Measurements from ENCODE around the gene RASGRF2.
A peak's percentile ranks its signal among the peaks of the same experiment; 100 is the strongest.

The RASGRF2 gene

DNA sequence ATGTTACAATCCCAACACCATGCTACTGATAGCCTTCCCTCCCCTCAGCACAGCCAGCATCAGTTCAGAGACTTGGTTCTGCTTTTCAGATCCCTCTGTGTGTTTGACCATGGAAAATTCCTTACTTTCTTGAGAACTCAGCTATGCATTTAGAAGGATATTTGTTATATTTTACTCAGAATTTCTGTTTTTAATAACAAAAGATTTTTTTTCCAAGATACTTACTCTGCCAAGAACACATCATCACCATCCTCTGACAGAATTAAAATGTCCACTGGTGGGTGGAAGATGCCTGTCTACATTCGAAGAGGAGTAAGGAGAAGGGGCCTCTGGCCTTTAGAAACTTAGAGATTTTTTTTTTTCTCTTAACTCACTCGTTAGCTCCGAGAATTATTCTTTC is 216.9 kb downstream of the RASGRF2 start:
- WGBS (ENCODE audit: extremely low coverage, insufficient coverage, insufficient read length), result no CpG with 5 or more reads among the region's 3 CpGs
- H4K8ac ChIP-seq (ENCODE audit: low read depth, low read length), result no peak overlapping the region

DNA sequence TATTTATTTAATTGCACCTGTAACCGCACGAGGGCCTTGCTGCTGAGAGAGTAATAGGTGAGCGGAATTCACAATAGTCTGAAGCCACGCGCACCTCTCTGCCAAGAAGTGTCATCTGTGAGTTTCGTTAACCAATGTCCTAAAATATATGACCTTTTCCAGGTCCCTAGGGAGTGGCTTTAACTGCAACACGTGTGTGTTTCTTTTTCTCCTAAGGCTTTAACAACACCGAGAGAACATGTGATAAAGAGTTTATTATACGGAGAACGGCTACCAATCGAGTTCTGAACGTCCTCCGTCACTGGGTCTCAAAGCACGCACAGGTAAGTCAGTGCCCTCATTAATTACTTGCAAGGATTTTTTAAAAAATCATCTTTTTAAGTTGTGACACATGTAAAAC is 219.8 kb downstream of the RASGRF2 start:
- H2BK5ac ChIP-seq (ENCODE audit: low read depth, low read length, poor library complexity), result no peak overlapping the region
- H3K36me3 ChIP-seq (ENCODE audit: control insufficient read depth in 1 of 2, insufficient read depth in 2 of 2, low read length in 2 of 2), result peaks cover 7 to 26% of the 10 kb centered on the region in 2 experiments
- H3K9me3 ChIP-seq (ENCODE audit: insufficient read depth, low read depth, low read length), result no peaks in the 10 kb centered on the region
- no peak overlapping the region for H2AFZ ChIP-seq (ENCODE audit: insufficient read depth, low read length, poor library complexity)
- no peak overlapping the region for H3K4me2 ChIP-seq (ENCODE audit: low read length)
- H3K4me1 ChIP-seq (ENCODE audit: control insufficient read depth in 1 of 2, insufficient read depth in 2 of 2, low read length in 2 of 2), result peaks cover 10 to 18% of the 10 kb centered on the region in 2 experiments
- H2AK5ac ChIP-seq (ENCODE audit: low read length), result no peak overlapping the region
- H3K4me3 ChIP-seq (ENCODE audit: low read depth, low read length), result no peak overlapping the region
- no peak overlapping the region for H4K91ac ChIP-seq (ENCODE audit: low read depth, low read length)
- H3K79me1 ChIP-seq (ENCODE audit: low read length), result peaks cover 32% of the 10 kb centered on the region
- H3K14ac ChIP-seq (ENCODE audit: low read length), result no peak overlapping the region
- H3K79me2 ChIP-seq (ENCODE audit: control insufficient read depth, insufficient read depth, low read length, poor library complexity), result peaks cover 3% of the 10 kb centered on the region
- H3K18ac ChIP-seq (ENCODE audit: low read length), result no peak overlapping the region
- H3K23ac ChIP-seq (ENCODE audit: low read length), result no peak overlapping the region
- no peak overlapping the region for H3K9ac ChIP-seq (ENCODE audit: low read length)
- no peaks in the 10 kb centered on the region for H3K27me3 ChIP-seq (ENCODE audit: insufficient read depth, low read length)
- WGBS (ENCODE audit: extremely low coverage, insufficient coverage, insufficient read length), result no CpG with 5 or more reads among the region's 14 CpGs
- peak overlapping the region; percentile 29 for H2BK12ac ChIP-seq (ENCODE audit: low read length)
- H3K4ac ChIP-seq (ENCODE audit: low read depth, low read length), result no peak overlapping the region
- no peak for DNase-seq
- no peak overlapping the region for H3K27ac ChIP-seq (ENCODE audit: low read depth, low read length)
- no peak overlapping the region for H2BK120ac ChIP-seq (ENCODE audit: insufficient read depth, low read length, poor library complexity)
- H4K12ac ChIP-seq (ENCODE audit: low read depth, low read length), result no peak overlapping the region
- no peak overlapping the region for H4K8ac ChIP-seq (ENCODE audit: low read depth, low read length)

More for the DNA sequence above, 216.9 kb downstream of the RASGRF2 start:
- DNase-seq, result no peak
- no peak overlapping the region for H2AFZ ChIP-seq (ENCODE audit: insufficient read depth, low read length, poor library complexity)
- H3K4me3 ChIP-seq (ENCODE audit: low read depth, low read length), result no peak overlapping the region
- H3K18ac ChIP-seq (ENCODE audit: low read length), result peak overlapping the region; percentile 2
- peaks cover 15% of the 10 kb centered on the region for H3K79me1 ChIP-seq (ENCODE audit: low read length)
- H3K27ac ChIP-seq (ENCODE audit: low read depth, low read length), result no peak overlapping the region
- no peak overlapping the region for H2BK12ac ChIP-seq (ENCODE audit: low read length)
- no peak overlapping the region for H2AK5ac ChIP-seq (ENCODE audit: low read length)
- H3K23ac ChIP-seq (ENCODE audit: low read length), result no peak overlapping the region
- peak overlapping the region; percentile 0 for H4K91ac ChIP-seq (ENCODE audit: low read depth, low read length)
- H3K79me2 ChIP-seq (ENCODE audit: control insufficient read depth, insufficient read depth, low read length, poor library complexity), result no peaks in the 10 kb centered on the region
- H3K4me2 ChIP-seq (ENCODE audit: low read length), result no peak overlapping the region
- H3K14ac ChIP-seq (ENCODE audit: low read length), result no peak overlapping the region
- no peak overlapping the region for H3K4ac ChIP-seq (ENCODE audit: low read depth, low read length)
- H4K12ac ChIP-seq (ENCODE audit: low read depth, low read length), result no peak overlapping the region
- no peaks in the 10 kb centered on the region for H3K9me3 ChIP-seq (ENCODE audit: insufficient read depth, low read depth, low read length)
- H3K27me3 ChIP-seq (ENCODE audit: insufficient read depth, low read length), result no peaks in the 10 kb centered on the region
- H2BK5ac ChIP-seq (ENCODE audit: low read depth, low read length, poor library complexity), result no peak overlapping the region
- H2BK120ac ChIP-seq (ENCODE audit: insufficient read depth, low read length, poor library complexity), result no peak overlapping the region
- H3K9ac ChIP-seq (ENCODE audit: low read length), result no peak overlapping the region
- H3K4me1 ChIP-seq (ENCODE audit: control insufficient read depth in 1 of 2, insufficient read depth in 2 of 2, low read length in 2 of 2), result peaks cover 0 to 7% of the 10 kb centered on the region in 2 experiments
- H3K36me3 ChIP-seq (ENCODE audit: control insufficient read depth in 1 of 2, insufficient read depth in 2 of 2, low read length in 2 of 2), result peaks cover 7 to 20% of the 10 kb centered on the region in 2 experiments

GRCh38 chr5:81180780-81181460 is 220.8 kb downstream of the RASGRF2 start:
- Histone ChIP-seq H3K23ac (ENCODE audit: low read length) (no peak overlapping the region), H3K27me3 (ENCODE audit: insufficient read depth, low read length) (no peaks in the 10 kb centered on the region), H2BK12ac (ENCODE audit: low read length) (peak overlapping the region; percentile 90), H3K79me1 (ENCODE audit: low read length) (peaks cover 40% of the 10 kb centered on the region), H2BK120ac (ENCODE audit: insufficient read depth, low read length, poor library complexity) (peak overlapping the region; percentile 61), H4K91ac (ENCODE audit: low read depth, low read length) (peak overlapping the region; percentile 80), H2AFZ (ENCODE audit: insufficient read depth, low read length, poor library complexity) (no peak overlapping the region), H3K9me3 (ENCODE audit: insufficient read depth, low read depth, low read length) (no peaks in the 10 kb centered on the region), H4K12ac (ENCODE audit: low read depth, low read length) (no peak overlapping the region), H3K14ac (ENCODE audit: low read length) (no peak overlapping the region), H4K8ac (ENCODE audit: low read depth, low read length) (no peak overlapping the region), H3K27ac (ENCODE audit: low read depth, low read length) (no peak overlapping the region), H3K36me3 (ENCODE audit: control insufficient read depth in 1 of 2, insufficient read depth in 2 of 2, low read length in 2 of 2) (peaks cover 11 to 31% of the 10 kb centered on the region in 2 experiments), H3K4me1 (ENCODE audit: control insufficient read depth in 1 of 2, insufficient read depth in 2 of 2, low read length in 2 of 2) (peaks cover 18 to 26% of the 10 kb centered on the region in 2 experiments), H3K18ac (ENCODE audit: low read length) (no peak overlapping the region), H2AK5ac (ENCODE audit: low read length) (no peak overlapping the region), H3K4me3 (ENCODE audit: low read depth, low read length) (no peak overlapping the region), H3K4ac (ENCODE audit: low read depth, low read length) (no peak overlapping the region), H2BK5ac (ENCODE audit: low read depth, low read length, poor library complexity) (peak overlapping the region; percentile 17), H3K9ac (ENCODE audit: low read length) (no peak overlapping the region), H3K4me2 (ENCODE audit: low read length) (no peak overlapping the region), H3K79me2 (ENCODE audit: control insufficient read depth, insufficient read depth, low read length, poor library complexity) (peaks cover 11% of the 10 kb centered on the region)
- DNase-seq, result no peak
- WGBS (ENCODE audit: extremely low coverage, insufficient coverage, insufficient read length), result no CpG with 5 or more reads among the region's 5 CpGs

DNA sequence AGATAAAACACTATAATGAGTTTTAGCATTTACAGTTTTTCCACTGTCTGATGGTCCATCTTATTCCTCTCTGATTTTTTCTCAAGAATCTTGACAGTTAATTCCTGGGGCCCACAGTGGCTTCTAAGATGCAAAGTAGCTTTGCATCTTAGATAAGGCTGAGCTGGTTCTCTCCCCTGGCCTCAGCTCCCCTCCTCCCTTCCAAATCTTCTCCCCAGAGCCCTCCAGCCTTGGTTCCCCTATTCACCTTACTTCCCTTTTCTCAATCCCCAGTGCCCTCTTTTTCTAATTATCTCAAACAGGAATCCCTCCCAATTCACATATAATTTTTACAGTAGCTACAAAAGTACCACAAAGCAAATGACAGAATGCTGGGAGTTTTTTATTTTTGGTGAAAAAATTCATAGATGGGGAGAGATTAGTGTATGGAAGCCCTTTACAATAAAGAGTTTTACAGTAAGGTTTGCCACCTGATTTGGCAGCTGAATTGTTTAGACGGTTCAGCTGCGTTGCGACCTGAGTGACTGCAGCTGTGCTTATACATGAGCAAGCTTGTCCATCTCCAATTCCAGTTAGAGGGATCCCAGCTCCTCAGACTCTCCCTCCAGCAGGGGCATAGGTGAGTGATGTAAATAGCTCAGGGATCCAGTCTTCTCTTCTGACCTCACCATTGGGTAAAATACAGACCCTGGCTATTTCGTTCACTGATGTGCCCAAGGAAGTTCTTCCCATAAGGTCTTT is 221.6 kb downstream of the RASGRF2 start:
- H2BK5ac ChIP-seq (ENCODE audit: low read depth, low read length, poor library complexity), result peak overlapping the region; percentile 61
- H2AK5ac ChIP-seq (ENCODE audit: low read length), result peak overlapping the region; percentile 80
- H3K27ac ChIP-seq (ENCODE audit: low read depth, low read length), result peak overlapping the region; percentile 100
- no peak overlapping the region for H4K12ac ChIP-seq (ENCODE audit: low read depth, low read length)
- peak overlapping the region; percentile 51 for H3K14ac ChIP-seq (ENCODE audit: low read length)
- peaks cover 18 to 22% of the 10 kb centered on the region in 2 experiments for H3K4me1 ChIP-seq (ENCODE audit: control insufficient read depth in 1 of 2, insufficient read depth in 2 of 2, low read length in 2 of 2)
- H4K8ac ChIP-seq (ENCODE audit: low read depth, low read length), result peak overlapping the region; percentile 38
- no peak overlapping the region for H2AFZ ChIP-seq (ENCODE audit: insufficient read depth, low read length, poor library complexity)
- H4K91ac ChIP-seq (ENCODE audit: low read depth, low read length), result peak overlapping the region; percentile 83
- H3K23ac ChIP-seq (ENCODE audit: low read length), result no peak overlapping the region
- H3K27me3 ChIP-seq (ENCODE audit: insufficient read depth, low read length), result no peaks in the 10 kb centered on the region
- peak overlapping the region; percentile 53 for H3K18ac ChIP-seq (ENCODE audit: low read length)
- no peak for DNase-seq
- peaks cover 11 to 26% of the 10 kb centered on the region in 2 experiments for H3K36me3 ChIP-seq (ENCODE audit: control insufficient read depth in 1 of 2, insufficient read depth in 2 of 2, low read length in 2 of 2)
- peak overlapping the region; percentile 81 for H2BK12ac ChIP-seq (ENCODE audit: low read length)
- peaks cover 38% of the 10 kb centered on the region for H3K79me1 ChIP-seq (ENCODE audit: low read length)
- no peak overlapping the region for H3K4me3 ChIP-seq (ENCODE audit: low read depth, low read length)
- H3K4me2 ChIP-seq (ENCODE audit: low read length), result no peak overlapping the region
- peak overlapping the region; percentile 82 for H2BK120ac ChIP-seq (ENCODE audit: insufficient read depth, low read length, poor library complexity)
- WGBS (ENCODE audit: extremely low coverage, insufficient coverage, insufficient read length), result no CpG with 5 or more reads among the region's 4 CpGs
- no peak overlapping the region for H3K9ac ChIP-seq (ENCODE audit: low read length)
- H3K79me2 ChIP-seq (ENCODE audit: control insufficient read depth, insufficient read depth, low read length, poor library complexity), result peaks cover 11% of the 10 kb centered on the region
- no peaks in the 10 kb centered on the region for H3K9me3 ChIP-seq (ENCODE audit: insufficient read depth, low read depth, low read length)
- H3K4ac ChIP-seq (ENCODE audit: low read depth, low read length), result peak overlapping the region; percentile 25

Measured in trophoblast cell (in vitro differentiated cells and primary cell).